Thyroid gland (tissue), 4 donors: ENCODE results near the gene LYRM4.

ENCODE experiments used
- CTCF ChIP-seq, 6 experiments: fragments of 200-600 bp in 3 of 6; fragments of 450-650 bp in 3 of 6; sonication (generic) in 3 of 6; IDR thresholded peaks; one replicate each; pipeline ENCODE4 v1.5.1; 2016 to 2019; ENCODE audit warnings: antibody characterized with exemption in 6 of 6, mild to moderate bottlenecking in 2 of 6, inconsistent platforms in 1 of 6, moderate library complexity in 1 of 6
- POLR2A ChIP-seq, 2 donors: fragments of 450-650 bp; IDR thresholded peaks; one replicate each; pipeline ENCODE4 v1.6.1; 2017; ENCODE audit warnings: antibody characterized with exemption in 2 of 2, mild to moderate bottlenecking in 2 of 2, moderate library complexity in 1 of 2

GRCh38 chr6:5139828-5140771, 120.7 kb downstream of the LYRM4 start:
- TF ChIP-seq CTCF (IDR thresholded peaks at IDR 0.05) (no peak), POLR2A (IDR thresholded peaks at IDR 0.05) (no peak)
